ENCODE results near the gene EEF1AKMT1.

DNA sequence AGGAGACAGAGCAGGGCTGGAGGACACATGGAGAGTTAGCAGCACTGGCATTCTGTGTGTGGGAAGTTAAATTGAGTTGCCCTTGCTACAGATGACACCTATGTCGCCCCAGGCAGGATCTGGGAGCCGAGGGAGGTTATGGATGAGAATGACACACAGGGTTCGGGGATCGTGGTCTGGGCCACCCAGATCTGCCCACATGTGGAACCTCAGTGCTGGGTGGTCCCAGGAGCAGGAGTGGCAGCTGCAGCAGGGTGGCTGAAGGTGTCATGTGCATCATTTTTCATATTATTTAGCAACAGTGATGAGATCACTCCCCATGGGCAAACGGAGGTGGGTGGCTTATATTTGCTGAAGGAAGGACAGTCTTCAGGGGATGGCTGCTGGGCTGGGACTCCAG, 67.1 kb downstream of the EEF1AKMT1 start:
- TF ChIP-seq, protein P1, sequence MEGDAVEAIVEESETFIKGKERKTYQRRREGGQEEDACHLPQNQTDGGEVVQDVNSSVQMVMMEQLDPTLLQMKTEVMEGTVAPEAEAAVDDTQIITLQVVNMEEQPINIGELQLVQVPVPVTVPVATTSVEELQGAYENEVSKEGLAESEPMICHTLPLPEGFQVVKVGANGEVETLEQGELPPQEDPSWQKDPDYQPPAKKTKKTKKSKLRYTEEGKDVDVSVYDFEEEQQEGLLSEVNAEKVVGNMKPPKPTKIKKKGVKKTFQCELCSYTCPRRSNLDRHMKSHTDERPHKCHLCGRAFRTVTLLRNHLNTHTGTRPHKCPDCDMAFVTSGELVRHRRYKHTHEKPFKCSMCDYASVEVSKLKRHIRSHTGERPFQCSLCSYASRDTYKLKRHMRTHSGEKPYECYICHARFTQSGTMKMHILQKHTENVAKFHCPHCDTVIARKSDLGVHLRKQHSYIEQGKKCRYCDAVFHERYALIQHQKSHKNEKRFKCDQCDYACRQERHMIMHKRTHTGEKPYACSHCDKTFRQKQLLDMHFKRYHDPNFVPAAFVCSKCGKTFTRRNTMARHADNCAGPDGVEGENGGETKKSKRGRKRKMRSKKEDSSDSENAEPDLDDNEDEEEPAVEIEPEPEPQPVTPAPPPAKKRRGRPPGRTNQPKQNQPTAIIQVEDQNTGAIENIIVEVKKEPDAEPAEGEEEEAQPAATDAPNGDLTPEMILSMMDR (IDR thresholded peaks at IDR 0.05): no peak
- no peak for TF ChIP-seq POLR2A (IDR thresholded peaks at IDR 0.05)
